Neuronal stem cell (in vitro differentiated cells): ENCODE measurements around the gene CD164L2.
A peak's percentile ranks its signal among the peaks of the same experiment; 100 is the strongest.

ENCODE experiments used
- DNase-seq: peaks from one replicate; pipeline ENCODE4 v3.0.0-alpha.2; 2013; ENCODE audit warnings: low spot score
- H2AFZ ChIP-seq: one replicate; pipeline ENCODE4 v1.6.1; 2013; ENCODE audit warnings: mild to moderate bottlenecking, low read length, inconsistent platforms
- H2AK5ac ChIP-seq: 2 replicates; pipeline ENCODE4 v1.6.1; 2013; ENCODE audit warnings: low read depth, mild to moderate bottlenecking, inconsistent platforms, low read length, moderate library complexity, mixed read lengths
- H2BK120ac ChIP-seq: 2 replicates; pipeline ENCODE4 v1.6.1; 2013; ENCODE audit warnings: low read depth, mild to moderate bottlenecking, inconsistent platforms, low read length, moderate library complexity, mixed read lengths
- H2BK12ac ChIP-seq: one replicate; pipeline ENCODE4 v1.6.1; 2013; ENCODE audit warnings: low read length, inconsistent platforms
- H2BK15ac ChIP-seq: 2 replicates; pipeline ENCODE4 v1.6.1; 2013; ENCODE audit warnings: mild to moderate bottlenecking, low read length, inconsistent platforms, mixed read lengths
- H2BK5ac ChIP-seq: one replicate; pipeline ENCODE4 v1.6.1; 2013; ENCODE audit warnings: inconsistent platforms, mild to moderate bottlenecking, low read length, moderate library complexity
- H3K14ac ChIP-seq: one replicate; pipeline ENCODE4 v1.6.1; 2013; ENCODE audit warnings: low read length, inconsistent platforms
- H3K18ac ChIP-seq: 2 replicates; pipeline ENCODE4 v1.6.1; 2013; ENCODE audit warnings: low read length, inconsistent platforms
- H3K23ac ChIP-seq: 2 replicates; pipeline ENCODE4 v1.6.1; 2013; ENCODE audit warnings: low read depth, mild to moderate bottlenecking, mixed read lengths, low read length, inconsistent platforms; ENCODE audit not compliant: poor library complexity
- H3K27ac ChIP-seq: replicated peaks from 3 replicates; pipeline ENCODE4 v1.5.1; 2013; ENCODE audit warnings: low read length, inconsistent platforms
- H3K27me3 ChIP-seq, 3 experiments: 2 replicates each; pipeline ENCODE4 v1.6.1; 2013; ENCODE audit warnings: low read length in 3 of 3, mild to moderate bottlenecking in 2 of 3, inconsistent platforms in 1 of 3, low read depth in 1 of 3, mixed read lengths in 1 of 3, moderate library complexity in 1 of 3; ENCODE audit not compliant: control insufficient read depth in 3 of 3, insufficient read depth in 3 of 3
- H3K36me3 ChIP-seq, 2 donors: replicated peaks in 1 of 2; 2 replicates each; pipeline ENCODE4 v1.6.1; 2013; ENCODE audit warnings: low read length in 2 of 2; ENCODE audit not compliant: control insufficient read depth in 2 of 2, insufficient read depth in 2 of 2
- H3K4ac ChIP-seq: 2 replicates; pipeline ENCODE4 v1.6.1; 2013; ENCODE audit warnings: inconsistent platforms, mild to moderate bottlenecking, low read length, moderate library complexity
- H3K4me1 ChIP-seq, 2 donors: 1 replicate in 1 of 2; 2 replicates in 1 of 2; pipeline ENCODE4 v1.6.1; 2013; ENCODE audit warnings: low read length in 2 of 2, low read depth in 1 of 2; ENCODE audit not compliant: control insufficient read depth in 2 of 2, insufficient read depth in 1 of 2
- H3K4me2 ChIP-seq: one replicate; pipeline ENCODE4 v1.6.1; 2013; ENCODE audit warnings: mild to moderate bottlenecking, low read length, inconsistent platforms; ENCODE audit not compliant: insufficient read depth, poor library complexity, severe bottlenecking
- H3K4me3 ChIP-seq, 2 donors: 2 replicates each; pipeline ENCODE4 v1.5.1; 2013; ENCODE audit warnings: low read length in 2 of 2, mild to moderate bottlenecking in 2 of 2, inconsistent platforms in 1 of 2, moderate library complexity in 1 of 2
- H3K79me1 ChIP-seq: one replicate; pipeline ENCODE4 v1.6.1; 2013; ENCODE audit warnings: low read depth, mild to moderate bottlenecking, inconsistent platforms, low read length, moderate library complexity
- H3K9ac ChIP-seq: one replicate; pipeline ENCODE4 v1.6.1; 2013; ENCODE audit warnings: mild to moderate bottlenecking, low read depth, low read length, inconsistent platforms; ENCODE audit not compliant: poor library complexity
- H3K9me3 ChIP-seq, 2 donors: replicated peaks in 1 of 2; 2 replicates each; pipeline versions ENCODE3 to v1.6.1; 2013; ENCODE audit warnings: low read length in 2 of 2, mild to moderate bottlenecking in 2 of 2, inconsistent platforms in 1 of 2, low read depth in 1 of 2, mixed read lengths in 1 of 2, moderate library complexity in 1 of 2; ENCODE audit not compliant: control insufficient read depth in 2 of 2, insufficient read depth in 1 of 2
- H4K8ac ChIP-seq: one replicate; pipeline ENCODE4 v1.6.1; 2013; ENCODE audit warnings: low read depth, mild to moderate bottlenecking, inconsistent platforms, low read length, moderate library complexity
- H4K91ac ChIP-seq: one replicate; pipeline ENCODE4 v1.6.1; 2013; ENCODE audit warnings: low read length, low read depth, mild to moderate bottlenecking, inconsistent platforms; ENCODE audit not compliant: poor library complexity
- WGBS, 2 donors: extraction: QIAGEN DNeasy Blood & Tissue Kit; methylation state at CpG; one replicate each; pipeline ENCODE4 v1.1.7; 2013; ENCODE audit warnings: missing lambda C conversion rate in 2 of 2, mixed read lengths in 1 of 2; ENCODE audit not compliant: insufficient read length in 2 of 2, insufficient replicate concordance in 1 of 2; ENCODE audit errors: extremely low coverage in 2 of 2; 5-methylcytosine and 5-hydroxymethylcytosine counted together

Gene CD164L2

DNA sequence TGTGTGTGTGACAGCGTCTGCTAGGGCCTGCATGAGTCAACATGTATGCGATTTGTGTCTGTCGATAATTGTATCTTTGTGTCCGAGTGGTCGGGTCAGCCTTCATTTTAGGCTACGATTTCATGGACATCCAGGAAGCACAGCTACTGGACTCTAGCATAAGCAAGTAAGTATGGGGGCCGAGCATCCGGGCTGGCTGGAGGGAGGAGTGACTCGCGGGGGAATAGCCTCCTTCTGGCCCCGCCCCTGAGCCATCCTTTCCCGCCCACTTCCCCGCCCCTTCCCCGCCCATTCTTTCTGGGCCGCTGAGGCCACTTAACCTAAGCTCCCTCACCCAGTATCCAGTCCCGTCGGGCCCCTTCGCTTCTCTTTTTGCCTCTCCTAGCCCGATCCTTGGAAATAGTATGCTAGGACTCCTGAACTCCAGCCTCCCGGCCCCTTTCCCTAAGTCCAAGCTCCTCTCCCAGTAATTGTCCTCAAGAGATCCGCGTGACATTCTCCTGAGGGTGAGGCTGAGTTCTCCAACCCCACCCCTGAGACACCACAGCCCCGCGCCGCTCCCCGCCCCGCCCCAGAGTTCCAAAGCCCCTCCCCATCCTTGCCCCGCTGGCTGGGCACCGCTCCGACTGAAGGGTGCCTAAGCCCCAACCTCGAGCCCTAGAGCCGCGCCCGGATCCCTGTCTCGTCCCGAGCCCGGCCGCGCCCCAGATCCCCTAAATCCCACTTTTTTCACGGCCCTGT is 17.6 kb downstream of the CD164L2 start:
- Histone ChIP-seq H4K91ac (no peak overlapping the region), H4K8ac (no peak overlapping the region), H2BK120ac (no peak overlapping the region), H2AFZ (peak overlapping the region; percentile 99), H2BK15ac (no peak overlapping the region), H3K36me3 (peaks cover 0 to 27% of the 10 kb centered on the region in 2 donors), H3K79me1 (no peaks in the 10 kb centered on the region), H2BK5ac (peak overlapping the region; percentile 2), H3K9me3 (no peaks in the 10 kb centered on the region), H3K4me3 (peak overlapping the region; percentile 71 to 83), H3K4ac (no peak overlapping the region), H3K4me1 (peaks cover 18 to 32% of the 10 kb centered on the region in 2 donors), H3K4me2 (peak overlapping the region; percentile 94), H3K9ac (no peak overlapping the region), H3K14ac (no peak overlapping the region), H3K23ac (no peak overlapping the region), H3K18ac (peak overlapping the region; percentile 93), H3K27ac (peak overlapping the region; percentile 94), H2BK12ac (no peak overlapping the region), H3K27me3 (peaks cover 2 to 15% (median 3%) of the 10 kb centered on the region in 3 experiments), H2AK5ac (no peak overlapping the region)
- WGBS, 2 donors: no CpG with 5 or more reads among the region's 40 CpGs
- DNase-seq: peak; percentile 88

DNA sequence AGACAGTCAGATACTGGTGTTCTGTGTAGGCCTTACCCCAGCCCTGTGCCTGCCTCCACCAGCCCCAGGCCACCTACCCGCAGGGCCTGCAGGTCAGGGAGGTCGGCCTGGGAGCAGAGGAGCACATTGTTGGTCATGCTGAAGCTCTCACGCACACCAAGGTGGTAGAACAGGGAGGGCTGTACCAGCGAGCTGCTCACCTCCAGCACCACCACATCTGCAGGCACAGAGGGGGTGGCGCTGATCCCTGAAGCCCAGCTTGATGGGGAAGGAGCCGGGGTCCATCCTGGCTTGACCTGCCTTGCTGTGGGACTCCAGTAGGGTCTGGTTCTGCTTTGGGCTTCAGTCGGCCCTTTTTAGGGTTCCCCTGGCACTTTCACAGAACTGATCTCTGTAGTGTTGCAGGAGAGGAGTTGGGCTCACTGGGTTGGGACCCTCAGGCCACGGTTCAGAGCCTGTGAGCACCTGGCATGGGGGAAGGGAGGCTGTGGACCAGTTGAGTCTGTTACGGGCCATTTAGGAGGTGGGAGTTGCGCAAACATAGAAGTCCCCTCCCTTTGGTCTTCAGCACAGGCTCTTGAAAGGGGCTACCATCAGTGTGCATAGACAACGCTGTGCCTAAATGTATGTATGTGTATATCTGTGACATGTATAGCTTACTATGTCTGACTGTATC is 18.3 kb downstream of the CD164L2 start:
- peak overlapping the region; percentile 28 for H3K4me2 ChIP-seq
- H3K36me3 ChIP-seq: peaks cover 0 to 30% of the 10 kb centered on the region in 2 donors
- H3K4ac ChIP-seq: no peak overlapping the region
- H2AK5ac ChIP-seq: peak overlapping the region; percentile 77
- peaks cover 18 to 35% of the 10 kb centered on the region in 2 donors for H3K4me1 ChIP-seq
- H4K91ac ChIP-seq: no peak overlapping the region
- peaks cover 0 to 20% (median 6%) of the 10 kb centered on the region in 3 experiments for H3K27me3 ChIP-seq
- H3K79me1 ChIP-seq: no peaks in the 10 kb centered on the region
- peak overlapping the region; percentile 24 for H2BK15ac ChIP-seq
- H2BK5ac ChIP-seq: no peak overlapping the region
- H3K23ac ChIP-seq: no peak overlapping the region
- no peaks in the 10 kb centered on the region for H3K9me3 ChIP-seq
- peak overlapping the region; percentile 37 to 71 for H3K4me3 ChIP-seq
- H4K8ac ChIP-seq: no peak overlapping the region
- peak overlapping the region; percentile 46 for H3K9ac ChIP-seq
- peak overlapping the region; percentile 84 for H3K27ac ChIP-seq
- no CpG with 5 or more reads among the region's 11 CpGs for WGBS, 2 donors
- no peak for DNase-seq
- peak overlapping the region; percentile 84 for H3K18ac ChIP-seq
- peak overlapping the region; percentile 17 for H3K14ac ChIP-seq
- H2AFZ ChIP-seq: peak overlapping the region; percentile 99
- H2BK12ac ChIP-seq: peak overlapping the region; percentile 70
- H2BK120ac ChIP-seq: peak overlapping the region; percentile 34

DNA sequence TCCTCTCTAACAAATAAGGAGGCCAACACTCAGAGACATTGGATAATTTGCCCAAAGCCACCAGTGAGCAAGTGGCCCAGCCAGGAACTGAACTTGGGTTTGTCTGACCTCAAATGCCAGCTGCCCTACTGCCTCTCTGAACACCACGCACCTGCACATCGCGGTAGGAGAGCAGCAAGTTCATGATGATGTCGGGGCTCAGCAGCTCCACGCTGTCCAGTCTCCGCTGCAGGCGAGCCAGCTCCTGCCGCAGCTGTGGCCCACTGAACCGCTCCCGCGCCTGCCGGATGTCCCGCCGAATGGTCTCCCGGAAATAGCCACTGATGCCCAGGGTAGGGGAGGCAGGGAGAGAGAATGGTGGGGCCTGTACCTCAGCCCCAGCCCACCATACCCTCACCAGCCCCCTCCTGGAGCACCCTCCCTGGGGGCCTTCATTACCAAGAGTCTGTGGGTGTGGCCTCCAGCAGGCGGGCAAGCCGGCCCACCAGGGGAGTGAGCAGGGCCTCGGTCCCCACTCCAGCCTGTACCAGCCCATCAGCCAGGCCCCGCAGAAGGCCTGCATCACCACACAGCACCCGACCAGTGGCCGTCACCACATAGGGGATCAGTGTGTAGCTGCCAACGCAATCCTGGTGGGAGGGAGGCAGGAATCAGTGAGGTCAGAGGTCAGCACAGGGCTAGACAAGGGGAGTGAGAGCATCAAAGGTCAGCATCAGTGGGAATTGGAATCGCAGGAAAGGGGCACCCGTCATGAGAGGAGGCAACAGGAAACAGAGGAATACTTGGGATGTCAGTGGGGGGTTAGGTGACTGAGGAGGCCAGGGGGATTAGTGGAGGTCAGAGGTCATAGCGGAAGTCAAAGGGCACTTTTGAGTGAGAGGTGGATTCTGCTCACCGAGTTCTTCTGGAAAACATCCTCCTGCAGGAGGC is 19.1 kb downstream of the CD164L2 start:
- Histone ChIP-seq H3K18ac (peak overlapping the region; percentile 84), H4K91ac (no peak overlapping the region), H3K9ac (peak overlapping the region; percentile 46), H3K4me2 (no peak overlapping the region), H4K8ac (no peak overlapping the region), H3K4me1 (peaks cover 18 to 36% of the 10 kb centered on the region in 2 donors), H3K27me3 (peaks cover 0 to 28% (median 9%) of the 10 kb centered on the region in 3 experiments), H2BK5ac (peak overlapping the region; percentile 76), H3K79me1 (no peaks in the 10 kb centered on the region), H3K23ac (peak overlapping the region; percentile 37), H3K36me3 (peaks cover 0 to 38% of the 10 kb centered on the region in 2 donors), H3K9me3 (no peaks in the 10 kb centered on the region), H2AK5ac (peak overlapping the region; percentile 78), H3K27ac (peak overlapping the region; percentile 84), H3K4me3 (no peak overlapping the region), H3K14ac (peak overlapping the region; percentile 17), H2BK15ac (peak overlapping the region; percentile 71), H2AFZ (no peak overlapping the region), H2BK120ac (no peak overlapping the region), H3K4ac (no peak overlapping the region), H2BK12ac (peak overlapping the region; percentile 82)
- no CpG with 5 or more reads among the region's 26 CpGs for WGBS, 2 donors
- peak; percentile 83 for DNase-seq
